Right lobe of liver (tissue), 4 donors: ENCODE results near the gene IDNK.

ENCODE experiments used
- CTCF ChIP-seq, 4 donors: fragments of 200-600 bp in 3 of 4; fragments of 450-650 bp in 1 of 4; IDR thresholded peaks; one replicate each; pipeline versions ENCODE4 v1.5.1 to v1.8.0; 2016 to 2022; ENCODE audit warnings: antibody characterized with exemption in 4 of 4, mild to moderate bottlenecking in 2 of 4
- POLR2A ChIP-seq: fragments of 450-650 bp; IDR thresholded peaks from one replicate; pipeline ENCODE4 v1.6.1; 2017; ENCODE audit warnings: antibody characterized with exemption, mild to moderate bottlenecking
- donor health status: DM: no; HTN: no; CAD: no.
- donor health status: DM: no; HTN: no; CAD: no.
- donor health status: DM: no; HTN: yes; CAD: no.

DNA sequence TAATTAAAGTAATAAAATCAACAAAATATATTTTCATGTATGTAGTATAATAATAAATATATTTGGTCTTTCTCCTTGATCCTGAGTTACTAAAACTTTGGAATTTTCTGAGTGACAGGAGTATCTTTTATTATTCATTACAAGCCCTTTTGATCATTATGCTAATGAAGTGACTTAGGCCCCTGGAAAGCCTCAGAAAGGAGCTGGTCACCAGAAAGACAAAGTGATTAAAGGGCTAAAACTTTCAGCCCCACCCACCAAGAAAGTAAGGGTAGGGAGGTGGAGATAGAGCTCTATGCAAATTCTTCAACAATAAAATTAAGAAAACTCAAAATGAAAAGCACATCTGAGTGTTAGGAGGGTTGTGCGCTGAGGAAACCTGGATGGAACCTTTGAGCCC lies 57.3 kb downstream of the IDNK start:
- TF ChIP-seq CTCF (IDR thresholded peaks at IDR 0.05) (no peak), POLR2A (no peak)
